Osteocyte (in vitro differentiated cells): ENCODE measurements around the gene MATN1. TPM values are rescaled to one million over a fixed set of nuclear protein-coding genes. Genes with fewer than 3 reads are reported as not detected.
"Not testable (repeated sequence)": the region's sequence is repeated elsewhere in the genome, so short reads cannot be mapped to it uniquely, and the experiment has no call there.

ENCODE experiments used
- DNase-seq: peaks from one replicate; pipeline ENCODE4 v3.0.0; 2021; ENCODE audit warnings: mixed read lengths; ENCODE audit not compliant: unreplicated experiment; ENCODE audit errors: extremely low spot score
- H3K27ac Mint-ChIP-seq: one replicate; pipeline ENCODE4 v1.8.0; 2021; ENCODE audit warnings: mild to moderate bottlenecking, mixed read lengths; ENCODE audit not compliant: unreplicated experiment
- H3K27me3 Mint-ChIP-seq: one replicate; pipeline ENCODE4 v1.8.0; 2021; ENCODE audit warnings: mixed read lengths; ENCODE audit not compliant: unreplicated experiment
- H3K36me3 Mint-ChIP-seq: one replicate; pipeline ENCODE4 v1.8.0; 2021; ENCODE audit warnings: mixed read lengths; ENCODE audit not compliant: unreplicated experiment
- H3K4me1 Mint-ChIP-seq: one replicate; pipeline ENCODE4 v1.8.0; 2021; ENCODE audit warnings: mixed read lengths; ENCODE audit not compliant: unreplicated experiment
- H3K4me3 Mint-ChIP-seq: one replicate; pipeline ENCODE4 v1.8.0; 2021; ENCODE audit warnings: mild to moderate bottlenecking, moderate library complexity, mixed read lengths; ENCODE audit not compliant: unreplicated experiment
- H3K9me3 Mint-ChIP-seq: one replicate; pipeline ENCODE4 v1.8.0; 2021; ENCODE audit warnings: mixed read lengths; ENCODE audit not compliant: unreplicated experiment
- CTCF ChIP-seq: fragments of 200-600 bp; sonication (generic); IDR thresholded peaks from 2 replicates; pipeline ENCODE4 v1.5.0; 2021; ENCODE audit warnings: antibody characterized with exemption, mild to moderate bottlenecking, moderate library complexity
- total RNA-seq: library from RNA; stranded (reverse); gene quantifications from 2 replicates; pipeline ENCODE4 v1.2.1, GENCODE V29; 2021

Gene MATN1
- total RNA-seq, 1 donor from 2014 or later: 0.99 TPM

GRCh38 chr1:30691480-30691879, 31.9 kb downstream of the MATN1 start:
- Mint-ChIP-seq H3K4me1 (peaks cover 4% of the 10 kb centered on the region), H3K9me3 (no peaks in the 10 kb centered on the region), H3K4me3 (no peak overlapping the region), H3K27ac (no peak overlapping the region), H3K27me3 (peaks cover 60% of the 10 kb centered on the region), H3K36me3 (no peaks in the 10 kb centered on the region)
- no peak for DNase-seq
- no peak for TF ChIP-seq CTCF

DNA sequence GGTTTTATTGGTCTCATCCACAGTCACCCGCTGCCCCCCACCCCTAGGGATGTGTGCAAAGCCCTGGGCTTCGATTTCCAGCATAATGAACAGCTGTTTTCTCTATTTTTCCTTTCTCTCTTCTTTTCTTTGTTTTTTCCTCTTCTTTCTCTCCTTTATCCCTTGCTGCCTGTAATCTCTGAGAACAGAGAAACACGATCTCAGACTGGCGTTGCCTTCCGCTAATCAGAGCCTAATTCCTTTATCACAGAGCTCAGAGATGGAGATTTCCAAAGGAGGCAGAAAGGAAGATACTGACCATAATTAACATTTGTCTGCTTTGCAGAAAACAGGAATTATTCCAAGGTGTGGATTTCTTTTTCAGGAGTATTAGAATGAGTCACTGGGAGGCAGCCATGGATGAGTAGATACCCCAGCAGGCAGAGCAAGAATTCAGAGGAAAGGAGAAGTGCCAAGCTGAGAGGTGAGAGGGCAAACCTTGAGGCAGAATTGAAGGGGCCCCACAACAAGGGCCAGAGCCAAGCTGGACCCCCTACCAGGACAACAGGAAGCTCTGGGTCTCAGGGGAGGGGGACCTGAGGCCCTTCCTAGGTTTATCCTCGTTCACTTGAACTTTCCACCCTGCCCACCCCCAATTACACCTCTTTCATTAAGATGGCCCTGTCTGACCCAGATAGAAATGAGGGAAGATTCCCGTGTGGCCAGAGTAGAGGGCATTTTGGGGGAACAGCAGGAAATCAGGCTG, 33.3 kb downstream of the MATN1 start:
- TF ChIP-seq CTCF: no peak
- no peak for DNase-seq
- no peaks in the 10 kb centered on the region for H3K9me3 Mint-ChIP-seq
- no peaks in the 10 kb centered on the region for H3K36me3 Mint-ChIP-seq
- H3K4me3 Mint-ChIP-seq: no peak overlapping the region
- H3K27me3 Mint-ChIP-seq: peaks cover 60% of the 10 kb centered on the region
- H3K27ac Mint-ChIP-seq: no peak overlapping the region
- peaks cover 4% of the 10 kb centered on the region for H3K4me1 Mint-ChIP-seq

- Mint-ChIP-seq H3K27me3 (peaks cover 65% of the 10 kb centered on the region), H3K4me1 (peaks cover 4% of the 10 kb centered on the region), H3K4me3 (no peak overlapping the region), H3K36me3 (no peaks in the 10 kb centered on the region), H3K27ac (no peak overlapping the region), H3K9me3 (no peaks in the 10 kb centered on the region)
- no peak for TF ChIP-seq CTCF
- no peak for DNase-seq
Observed at GRCh38 chr1:30688920-30689794, 34.2 kb downstream of the MATN1 start.

GRCh38 chr1:30688516-30688915, 34.9 kb downstream of the MATN1 start:
- DNase-seq, H3K9me3 Mint-ChIP-seq, H3K27ac Mint-ChIP-seq, H3K36me3 Mint-ChIP-seq, H3K4me1 Mint-ChIP-seq, H3K4me3 Mint-ChIP-seq: not testable (repeated sequence)
- peaks cover 68% of the 10 kb centered on the region for H3K27me3 Mint-ChIP-seq

GRCh38 chr1:30687886-30688285, 35.5 kb downstream of the MATN1 start:
- peaks cover 75% of the 10 kb centered on the region for H3K27me3 Mint-ChIP-seq
- no peak overlapping the region for H3K4me3 Mint-ChIP-seq
- no peaks in the 10 kb centered on the region for H3K9me3 Mint-ChIP-seq
- no peak overlapping the region for H3K27ac Mint-ChIP-seq
- DNase-seq: no peak
- no peak for TF ChIP-seq CTCF
- peaks cover 4% of the 10 kb centered on the region for H3K4me1 Mint-ChIP-seq
- H3K36me3 Mint-ChIP-seq: no peaks in the 10 kb centered on the region
